8988T (cell line): ENCODE results near the gene ACSL6.

ENCODE experiments used
- DNase-seq: peaks from one replicate; pipeline ENCODE4 v3.0.0; 2011

The ACSL6 gene

GRCh38 chr5:132046880-132047299, 35.4 kb upstream of the ACSL6 start:
- no peak for DNase-seq

- no peak for DNase-seq
Observed at GRCh38 chr5:132044207-132044606, 32.7 kb upstream of the ACSL6 start.

GRCh38 chr5:132037353-132037752, 25.9 kb upstream of the ACSL6 start:
- no peak for DNase-seq

GRCh38 chr5:132033122-132033521, 21.7 kb upstream of the ACSL6 start:
- DNase-seq, result no peak

- DNase-seq, result no peak
Observed at GRCh38 chr5:132032196-132032595, 20.7 kb upstream of the ACSL6 start.

- no peak for DNase-seq
Observed at GRCh38 chr5:132030610-132031009, 19.2 kb upstream of the ACSL6 start.

GRCh38 chr5:132029609-132030330, 18.3 kb upstream of the ACSL6 start:
- DNase-seq, result no peak

GRCh38 chr5:132027027-132027426, 15.6 kb upstream of the ACSL6 start:
- DNase-seq, result no peak

- DNase-seq, result no peak
Observed at GRCh38 chr5:132026516-132027008, 15.1 kb upstream of the ACSL6 start.

- DNase-seq, result no peak
Observed at GRCh38 chr5:132025403-132025971, 14.0 kb upstream of the ACSL6 start.

GRCh38 chr5:132024789-132025402, 13.4 kb upstream of the ACSL6 start:
- DNase-seq, result no peak

GRCh38 chr5:132024117-132024435, 12.6 kb upstream of the ACSL6 start:
- no peak for DNase-seq

- no peak for DNase-seq
Observed at GRCh38 chr5:132023258-132024116, 12.0 kb upstream of the ACSL6 start.

GRCh38 chr5:132022737-132023136, 11.3 kb upstream of the ACSL6 start:
- DNase-seq, result no peak

- DNase-seq, result no peak
Observed at GRCh38 chr5:132021654-132022053, 10.2 kb upstream of the ACSL6 start.

- no peak for DNase-seq
Observed at GRCh38 chr5:132020568-132021339, 9.3 kb upstream of the ACSL6 start.

GRCh38 chr5:132019857-132020555, 8.5 kb upstream of the ACSL6 start:
- DNase-seq, result no peak

- DNase-seq, result no peak
Observed at GRCh38 chr5:132019337-132019736, 7.9 kb upstream of the ACSL6 start.

- no peak for DNase-seq
Observed at GRCh38 chr5:132017738-132018625, 6.5 kb upstream of the ACSL6 start.

- DNase-seq, result no peak
Observed at GRCh38 chr5:132017316-132017715, 5.9 kb upstream of the ACSL6 start.

- DNase-seq, result no peak
Observed at GRCh38 chr5:132016721-132017250, 5.3 kb upstream of the ACSL6 start.
